Astrocyte of the cerebellum (primary cell): ENCODE measurements around the gene PRKCE.

Source experiments
- DNase-seq: peaks from one replicate; pipeline ENCODE4 v3.0.0-alpha.2; 2011; ENCODE audit warnings: low read depth
- H3K4me3 ChIP-seq: 2 replicates; pipeline ENCODE4 v1.5.1; 2011; ENCODE audit warnings: mild to moderate bottlenecking, low read depth, low read length, moderate library complexity
- in situ Hi-C: cut with HindIII; loops from 2 replicates; pipeline ENCODE4 v1.10.0; 2017; ENCODE audit warnings: low sequenced_read_pairs
- TF ChIP-seq, protein P1 (sequence below): IDR thresholded peaks from 2 replicates; pipeline ENCODE4 v1.5.1; 2012; ENCODE audit warnings: low read length, low read depth, moderate library complexity, mild to moderate bottlenecking; ENCODE audit errors: missing control alignments

The PRKCE gene

GRCh38 chr2:45794134-45794617 is 142.7 kb downstream of the PRKCE start:
- no peak overlapping the region for H3K4me3 ChIP-seq
- DNase-seq, result no peak
- in situ Hi-C loops, result no loop called here
- TF ChIP-seq, protein P1, sequence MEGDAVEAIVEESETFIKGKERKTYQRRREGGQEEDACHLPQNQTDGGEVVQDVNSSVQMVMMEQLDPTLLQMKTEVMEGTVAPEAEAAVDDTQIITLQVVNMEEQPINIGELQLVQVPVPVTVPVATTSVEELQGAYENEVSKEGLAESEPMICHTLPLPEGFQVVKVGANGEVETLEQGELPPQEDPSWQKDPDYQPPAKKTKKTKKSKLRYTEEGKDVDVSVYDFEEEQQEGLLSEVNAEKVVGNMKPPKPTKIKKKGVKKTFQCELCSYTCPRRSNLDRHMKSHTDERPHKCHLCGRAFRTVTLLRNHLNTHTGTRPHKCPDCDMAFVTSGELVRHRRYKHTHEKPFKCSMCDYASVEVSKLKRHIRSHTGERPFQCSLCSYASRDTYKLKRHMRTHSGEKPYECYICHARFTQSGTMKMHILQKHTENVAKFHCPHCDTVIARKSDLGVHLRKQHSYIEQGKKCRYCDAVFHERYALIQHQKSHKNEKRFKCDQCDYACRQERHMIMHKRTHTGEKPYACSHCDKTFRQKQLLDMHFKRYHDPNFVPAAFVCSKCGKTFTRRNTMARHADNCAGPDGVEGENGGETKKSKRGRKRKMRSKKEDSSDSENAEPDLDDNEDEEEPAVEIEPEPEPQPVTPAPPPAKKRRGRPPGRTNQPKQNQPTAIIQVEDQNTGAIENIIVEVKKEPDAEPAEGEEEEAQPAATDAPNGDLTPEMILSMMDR, result no peak

GRCh38 chr2:45796500-45796899 is 145.0 kb downstream of the PRKCE start:
- DNase-seq, result no peak
- no peak overlapping the region for H3K4me3 ChIP-seq
- in situ Hi-C loops, result no loop called here
- TF ChIP-seq, protein P1, result no peak

DNA sequence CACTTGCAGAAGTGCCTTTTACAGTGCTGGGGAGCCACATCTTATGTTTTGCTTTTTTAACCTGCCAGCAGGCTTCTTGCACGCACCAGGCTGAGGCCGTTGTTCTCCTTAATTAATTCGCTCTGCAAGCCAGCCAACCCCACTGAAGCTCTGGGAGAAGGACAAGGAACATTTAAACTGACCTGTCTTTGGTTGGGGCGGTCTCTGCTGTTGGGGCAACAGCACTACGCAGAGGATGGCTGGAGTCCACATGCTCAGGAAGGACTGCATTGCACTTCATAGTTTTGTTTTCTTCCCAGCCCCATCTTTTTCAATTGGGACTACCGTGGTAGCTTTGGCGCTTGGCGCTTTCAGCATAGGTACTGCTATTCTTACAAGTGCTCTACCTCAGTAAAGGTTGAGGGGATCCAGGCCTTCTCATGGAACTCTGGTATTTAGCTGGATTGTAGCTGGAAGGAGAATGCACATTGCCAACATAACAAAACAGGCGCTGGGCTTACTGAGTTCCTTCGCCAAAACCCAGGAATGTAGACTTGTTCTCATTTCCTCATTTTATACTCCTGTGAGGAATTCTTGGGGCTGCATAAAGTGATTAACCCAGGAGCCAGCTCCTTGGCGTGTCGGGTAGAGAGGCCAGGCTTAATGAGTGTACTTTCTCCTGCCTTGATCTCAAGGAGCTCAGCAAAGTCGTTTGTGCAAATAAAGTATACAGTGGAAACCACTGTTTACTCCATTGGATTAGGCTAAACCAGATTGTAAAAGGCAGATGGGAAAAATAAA is 146.2 kb downstream of the PRKCE start:
- TF ChIP-seq, protein P1, result no peak
- in situ Hi-C loops, result no loop called here
- no peak for DNase-seq
- no peak overlapping the region for H3K4me3 ChIP-seq

GRCh38 chr2:45799679-45800381 is 148.4 kb downstream of the PRKCE start:
- no peak for DNase-seq
- in situ Hi-C loops, result no loop called here
- TF ChIP-seq, protein P1, result no peak
- H3K4me3 ChIP-seq, result no peak overlapping the region

- in situ Hi-C loops, result no loop called here
- no peak for DNase-seq
- TF ChIP-seq, protein P1, result no peak
- no peak overlapping the region for H3K4me3 ChIP-seq
Measured at GRCh38 chr2:45802499-45803138, 151.1 kb downstream of the PRKCE start.

GRCh38 chr2:45804987-45805755 is 153.7 kb downstream of the PRKCE start:
- no peak overlapping the region for H3K4me3 ChIP-seq
- TF ChIP-seq, protein P1, result no peak
- no peak for DNase-seq
- in situ Hi-C loops, result no loop called here
